Natural killer cell (primary cell): Measurements from ENCODE around the gene GNB5. TPM values are rescaled to one million over a fixed set of nuclear protein-coding genes. Genes with fewer than 3 reads are reported as not detected.

Source experiments
- ATAC-seq, 3 donors: fragments of 150-1000 bp in 2 of 3; fragments of 200-7000 bp in 1 of 3; cut with Tn5 transposase; 1 replicate in 1 of 3; 2 replicates in 2 of 3; pipeline ENCODE4 v1.10.0; 2021; ENCODE audit warnings: mild to moderate bottlenecking in 2 of 3, moderate library complexity in 2 of 3
- DNase-seq, 2 donors: peaks; one replicate each; pipeline versions ENCODE4 v3.0.0 to v3.0.0-alpha.2; 2013 to 2021; ENCODE audit warnings: mixed read lengths in 1 of 2
- H3K27ac ChIP-seq: one replicate; pipeline ENCODE4 v1.5.1; 2013; ENCODE audit warnings: mild to moderate bottlenecking, low read length
- H3K27me3 ChIP-seq: one replicate; pipeline ENCODE4 v1.6.1; 2013; ENCODE audit warnings: low read length; ENCODE audit not compliant: control insufficient read depth, insufficient read depth
- H3K36me3 ChIP-seq: one replicate; pipeline ENCODE4 v1.6.1; 2013; ENCODE audit warnings: low read length; ENCODE audit not compliant: control insufficient read depth, insufficient read depth
- H3K4me1 ChIP-seq: one replicate; pipeline ENCODE4 v1.6.1; 2013; ENCODE audit warnings: low read length; ENCODE audit not compliant: control insufficient read depth, insufficient read depth
- H3K4me3 ChIP-seq: one replicate; pipeline ENCODE4 v1.5.1; 2013; ENCODE audit warnings: low read length
- H3K9me3 ChIP-seq: one replicate; pipeline ENCODE4 v1.6.1; 2013; ENCODE audit warnings: low read length; ENCODE audit not compliant: control insufficient read depth, insufficient read depth
- H3K27ac Mint-ChIP-seq, 2 donors: one replicate each; pipeline ENCODE4 v1.8.0; 2022; ENCODE audit warnings: mild to moderate bottlenecking in 2 of 2, mixed read lengths in 2 of 2, moderate library complexity in 1 of 2
- H3K27me3 Mint-ChIP-seq, 2 donors: one replicate each; pipeline ENCODE4 v1.8.0; 2022; ENCODE audit warnings: low read depth in 2 of 2, mixed read lengths in 2 of 2
- H3K36me3 Mint-ChIP-seq: one replicate; pipeline ENCODE4 v1.8.0; 2022; ENCODE audit warnings: mixed read lengths
- H3K4me1 Mint-ChIP-seq, 2 donors: one replicate each; pipeline ENCODE4 v1.8.0; 2022; ENCODE audit warnings: mixed read lengths in 2 of 2
- H3K4me3 Mint-ChIP-seq: one replicate; pipeline ENCODE4 v1.8.0; 2022; ENCODE audit warnings: mild to moderate bottlenecking, moderate library complexity, mixed read lengths
- H3K9me3 Mint-ChIP-seq, 2 donors: one replicate each; pipeline ENCODE4 v1.8.0; 2022; ENCODE audit warnings: mixed read lengths in 2 of 2
- CTCF ChIP-seq: fragments of 200-600 bp; IDR thresholded peaks from one replicate; pipeline ENCODE4 v1.8.0; 2022; ENCODE audit warnings: antibody characterized with exemption
- WGBS: methylation state at CpG from one replicate; pipeline ENCODE4 v1.1.7; 2013; ENCODE audit warnings: missing lambda C conversion rate; ENCODE audit not compliant: insufficient coverage; 5-methylcytosine and 5-hydroxymethylcytosine counted together
- intact Hi-C: fragments of 100-400 bp; cut with micrococcal nuclease; formaldehyde crosslinking; loops from one replicate; pipeline ENCODE4 v1.14.2; 2022
- total RNA-seq, 4 donors: library from RNA; stranded (reverse); fragments of 120-200 nt in 1 of 4; gene quantifications; one replicate each; pipeline versions ENCODE4 v1.2.3 to v1.2.4, GENCODE V29; 2013 to 2022

Gene GNB5
- total RNA-seq, 3 donors from 2014 or later (not counting 1 experiment from before 2014, with no cell fraction given): 22.5 to 31.3 (median 23.0) TPM

GRCh38 chr15:52232327-52232726 is 41.1 kb upstream of the GNB5 start:
- Mint-ChIP-seq H3K36me3 (no peaks in the 10 kb centered on the region), H3K27ac (no peak overlapping the region), H3K27me3 (peaks cover 0 to 6% of the 10 kb centered on the region in 2 donors), H3K9me3 (no peaks in the 10 kb centered on the region), H3K4me1 (no peaks in the 10 kb centered on the region), H3K4me3 (no peak overlapping the region)
- Histone ChIP-seq H3K27me3 (no peaks in the 10 kb centered on the region), H3K4me1 (peaks cover 29% of the 10 kb centered on the region), H3K4me3 (no peak overlapping the region), H3K36me3 (no peaks in the 10 kb centered on the region), H3K9me3 (no peaks in the 10 kb centered on the region), H3K27ac (peak overlapping the region; percentile 64)
- DNase-seq (no peak), ATAC-seq (no peak)
- WGBS: no CpG with 5 or more reads among the region's 1 CpG
- TF ChIP-seq CTCF: no peak
- intact Hi-C loops: no loop called here

GRCh38 chr15:52230073-52230472 is 38.9 kb upstream of the GNB5 start:
- Mint-ChIP-seq H3K36me3 (no peaks in the 10 kb centered on the region), H3K4me1 (no peaks in the 10 kb centered on the region), H3K27me3 (peaks cover 0 to 4% of the 10 kb centered on the region in 2 donors), H3K4me3 (no peak overlapping the region), H3K27ac (no peak overlapping the region), H3K9me3 (no peaks in the 10 kb centered on the region)
- DNase-seq (no peak), ATAC-seq (no peak)
- Histone ChIP-seq H3K27ac (peak overlapping the region; percentile 83), H3K4me3 (no peak overlapping the region), H3K36me3 (no peaks in the 10 kb centered on the region), H3K4me1 (peaks cover 25% of the 10 kb centered on the region), H3K9me3 (no peaks in the 10 kb centered on the region), H3K27me3 (no peaks in the 10 kb centered on the region)
- intact Hi-C loops: no loop called here
- TF ChIP-seq CTCF: no peak
- WGBS: no CpG with 5 or more reads among the region's 1 CpG

GRCh38 chr15:52228921-52229320 is 37.7 kb upstream of the GNB5 start:
- Histone ChIP-seq H3K4me1 (peaks cover 19% of the 10 kb centered on the region), H3K9me3 (no peaks in the 10 kb centered on the region), H3K27ac (peak overlapping the region; percentile 83), H3K27me3 (no peaks in the 10 kb centered on the region), H3K36me3 (no peaks in the 10 kb centered on the region), H3K4me3 (no peak overlapping the region)
- no peaks in the 10 kb centered on the region for H3K4me1 Mint-ChIP-seq
- H3K27me3 Mint-ChIP-seq: peaks cover 0 to 4% of the 10 kb centered on the region in 2 donors
- intact Hi-C loops: loop anchor here (5.0 kb wide), 1 partner anchor 342 kb away; no protein-coding TSS in a partner anchor
- no peaks in the 10 kb centered on the region for H3K9me3 Mint-ChIP-seq
- WGBS: 62% methylated on average over 8 of the region's 8 CpGs
- ATAC-seq (no peak), DNase-seq (no peak)
- TF ChIP-seq CTCF: no peak
- no peak overlapping the region for H3K27ac Mint-ChIP-seq
- no peaks in the 10 kb centered on the region for H3K36me3 Mint-ChIP-seq
- H3K4me3 Mint-ChIP-seq: no peak overlapping the region

GRCh38 chr15:52227456-52227855 is 36.3 kb upstream of the GNB5 start:
- peak overlapping the region; percentile 24 for H3K27ac ChIP-seq

More at GRCh38 chr15:52227456-52227855, 36.3 kb upstream of the GNB5 start:
- Histone ChIP-seq H3K4me3 (no peak overlapping the region), H3K4me1 (peaks cover 13% of the 10 kb centered on the region), H3K36me3 (no peaks in the 10 kb centered on the region), H3K27me3 (no peaks in the 10 kb centered on the region), H3K9me3 (no peaks in the 10 kb centered on the region)
- ATAC-seq (peak; percentile 92 to 100 (median 99)), DNase-seq (peak; percentile 28 to 88)
- WGBS: 49% methylated on average over 5 of the region's 5 CpGs
- Mint-ChIP-seq H3K4me1 (peaks cover 0 to under 1% of the 10 kb centered on the region in 2 donors), H3K27me3 (peaks cover 0 to 4% of the 10 kb centered on the region in 2 donors), H3K9me3 (no peaks in the 10 kb centered on the region), H3K4me3 (no peak overlapping the region), H3K36me3 (no peaks in the 10 kb centered on the region), H3K27ac (no peak overlapping the region)
- peak; percentile 79 for TF ChIP-seq CTCF
- intact Hi-C loops: loop anchor here (1.0 to 5.0 kb wide), 3 partner anchors 64 to 340 kb away; no protein-coding TSS in a partner anchor
